Measurements from ENCODE around the gene GSTA3.
"Not testable (repeated sequence)": the region's sequence is repeated elsewhere in the genome, so short reads cannot be mapped to it uniquely, and the experiment has no call there.

Gene GSTA3

GRCh38 chr6:52856137-52856536 lies 53.4 kb downstream of the GSTA3 start:
- DNase-seq: not testable (repeated sequence)

GRCh38 chr6:52849137-52849536 lies 60.4 kb downstream of the GSTA3 start:
- DNase-seq: no peak

Data from NCI-H524 treated with DMSO at 0.1 percent for 48 hours (cell line).